Endothelial cell of umbilical vein (primary cell): ENCODE measurements around the gene PCNX4. TPM values are rescaled to one million over a fixed set of nuclear protein-coding genes. Genes with fewer than 3 reads are reported as not detected.

ENCODE experiments used
- BruUV-seq: library from RNA; stranded (reverse); fragments of 400-500 nt; replicated peaks from 2 replicates; lab custom pipeline; 2021; lab: Mats Ljungman, UMichigan
- CTCF ChIA-PET: fragments of 300-600, 350-600 bp; sonication (Branson Sonifier 250); formaldehyde crosslinking; loops from one replicate; lab custom pipeline; 2021; ENCODE audit warnings: antibody characterized with exemption, inconsistent platforms; lab: Charles Lee
- POLR2A ChIA-PET: fragments of 300-600, 350-600 bp; sonication (Branson Sonifier 250); formaldehyde crosslinking; loops from one replicate; lab custom pipeline; 2021; ENCODE audit warnings: antibody characterized with exemption, inconsistent platforms; lab: Charles Lee
- DNase-seq: peaks from one replicate; pipeline ENCODE4 v3.0.0-alpha.2; 2011; ENCODE audit warnings: low read depth, low spot score
- FAIRE-seq: peaks from 2 replicates; lab custom pipeline; 2011; peaks lifted over from hg19 to GRCh38; lab: Jason Lieb, UNC
- H2AFZ ChIP-seq: 2 replicates; pipeline ENCODE4 v1.6.0; 2012; ENCODE audit warnings: low read depth, low read length, control low read depth, inconsistent platforms
- H3K27ac ChIP-seq: 2 replicates; pipeline ENCODE4 v1.5.1; 2011; ENCODE audit warnings: low read depth, mild to moderate bottlenecking, control low read depth, low read length, moderate library complexity; ENCODE audit not compliant: insufficient read depth
- H3K27me3 ChIP-seq, 2 experiments: 2 replicates each; pipeline versions ENCODE4 v1.6.0 to v1.6.1; 2011; ENCODE audit warnings: low read length in 2 of 2, mixed read lengths in 1 of 2; ENCODE audit not compliant: control insufficient read depth in 2 of 2, insufficient read depth in 2 of 2
- H3K36me3 ChIP-seq, 2 experiments: 2 replicates in 1 of 2; 3 replicates in 1 of 2; pipeline ENCODE4 v1.5.1; 2011; ENCODE audit warnings: low read length in 2 of 2, mild to moderate bottlenecking in 1 of 2, moderate library complexity in 1 of 2; ENCODE audit not compliant: control insufficient read depth in 2 of 2, insufficient read depth in 2 of 2; ENCODE audit errors: extremely low read depth in 1 of 2
- H3K4me1 ChIP-seq: 3 replicates; pipeline ENCODE4 v1.5.1; 2011; ENCODE audit warnings: mild to moderate bottlenecking, low read length; ENCODE audit not compliant: control insufficient read depth, insufficient read depth; ENCODE audit errors: extremely low read depth
- H3K4me2 ChIP-seq: 2 replicates; pipeline ENCODE4 v1.6.1; 2011; ENCODE audit warnings: low read length, control low read depth, mixed read lengths; ENCODE audit not compliant: insufficient read depth
- H3K4me3 ChIP-seq, 3 experiments: fragments of 200-600 bp in 1 of 3; sonication (generic), shearing (Covaris generic) in 1 of 3; replicated peaks in 1 of 3; 2 replicates each; pipeline ENCODE4 v1.5.1; 2011 to 2016; ENCODE audit warnings: control low read depth in 3 of 3, low read length in 3 of 3, mild to moderate bottlenecking in 2 of 3, inconsistent platforms in 1 of 3, low read depth in 1 of 3, moderate library complexity in 1 of 3; ENCODE audit not compliant: insufficient read depth in 1 of 3
- H3K79me2 ChIP-seq: 2 replicates; pipeline ENCODE4 v1.6.0; 2012; ENCODE audit warnings: low read length, inconsistent platforms; ENCODE audit not compliant: control insufficient read depth, insufficient read depth
- H3K9ac ChIP-seq: replicated peaks from 2 replicates; pipeline ENCODE3; 2011; ENCODE audit warnings: low read length, control low read depth; ENCODE audit not compliant: insufficient read depth; ENCODE audit errors: extremely low read depth
- H3K9me1 ChIP-seq: replicated peaks from 3 replicates; pipeline ENCODE4 v1.6.0; 2011; ENCODE audit warnings: mild to moderate bottlenecking, low read length; ENCODE audit not compliant: control insufficient read depth, insufficient read depth; ENCODE audit errors: extremely low read depth
- H3K9me3 ChIP-seq: replicated peaks from 2 replicates; pipeline ENCODE4 v1.5.1; 2012; ENCODE audit warnings: low read length, inconsistent platforms; ENCODE audit not compliant: control insufficient read depth, insufficient read depth
- H4K20me1 ChIP-seq: replicated peaks from 2 replicates; pipeline ENCODE3; 2011; ENCODE audit warnings: mild to moderate bottlenecking, low read length; ENCODE audit not compliant: control insufficient read depth, insufficient read depth; ENCODE audit errors: extremely low read depth
- CTCF ChIP-seq, 2 donors: IDR thresholded peaks; 1 replicate in 1 of 2; 2 replicates in 1 of 2; pipeline ENCODE4 v1.5.1; 2011; ENCODE audit warnings: low read length in 2 of 2, mild to moderate bottlenecking in 2 of 2, moderate library complexity in 2 of 2, control low read depth in 1 of 2, inconsistent platforms in 1 of 2, low read depth in 1 of 2; ENCODE audit not compliant: insufficient read depth in 1 of 2; ENCODE audit errors: extremely low read depth in 1 of 2
- FOS ChIP-seq: IDR thresholded peaks from 2 replicates; pipeline ENCODE4 v1.6.1; 2011; ENCODE audit warnings: mild to moderate bottlenecking, low read length, moderate library complexity, borderline replicate concordance; ENCODE audit not compliant: insufficient read depth
- POLR2AphosphoS5 ChIP-seq: IDR thresholded peaks from 2 replicates; pipeline ENCODE4 v1.6.1; 2012; ENCODE audit warnings: low read depth, mild to moderate bottlenecking, control low read depth, low read length, moderate library complexity; ENCODE audit not compliant: insufficient read depth
- dilution Hi-C: fragments of 300-500 bp; cut with MboI; formaldehyde crosslinking; loops from one replicate; pipeline ENCODE4 v1.15.0; 2019; ENCODE audit warnings: low sequenced_read_pairs; ENCODE audit not compliant: extremely low pct_ligation_motif_present
- intact Hi-C: fragments of 100-400 bp; cut with micrococcal nuclease; formaldehyde crosslinking; loops from one replicate; pipeline ENCODE4 v1.10.0; 2022
- polyA plus RNA-seq, 4 experiments: library from polyadenylated mRNA; depleted of rRNA in 3 of 4; stranded (reverse) in 3 of 4; unstranded in 1 of 4; fragments of >200 nt; gene quantifications; 2 replicates each; pipeline versions ENCODE4 v1.2.1 to v1.2.3, GENCODE V29; 2011 to 2012; ENCODE audit warnings: missing spikeins in 1 of 4
- total RNA-seq: library from RNA; stranded (reverse); gene quantifications from 2 replicates; pipeline ENCODE4 v1.2.3, GENCODE V29; 2021
- TF ChIP-seq, protein P1 (sequence below): IDR thresholded peaks from 2 replicates; pipeline ENCODE4 v1.6.1; 2011; ENCODE audit not compliant: insufficient read depth, insufficient read length

Gene PCNX4
- total and polyA plus RNA-seq, 2 donors (not counting 3 experiments of a cell fraction or from before 2014, with no cell fraction given): 35.5 to 51.6 TPM

GRCh38 chr14:60064491-60065072, 27.1 kb upstream of the PCNX4 start:
- H3K9me1 ChIP-seq: no peaks in the 10 kb centered on the region
- peaks cover 0 to 2% of the 10 kb centered on the region in 2 experiments for H3K27me3 ChIP-seq
- H3K79me2 ChIP-seq: no peaks in the 10 kb centered on the region
- H4K20me1 ChIP-seq: no peaks in the 10 kb centered on the region
- no peak overlapping the region for H3K9ac ChIP-seq
- H2AFZ ChIP-seq: no peak overlapping the region
- no peak overlapping the region for H3K27ac ChIP-seq
- no peaks in the 10 kb centered on the region for H3K4me1 ChIP-seq
- H3K4me3 ChIP-seq: no peak overlapping the region
- dilution Hi-C loops (no loop called here), intact Hi-C loops (loop anchor here (1.0 to 5.0 kb wide), 4 partner anchors 100 to 493 kb away; partner anchors contain the start of gene DHRS7)
- FAIRE-seq: no peak
- peak; percentile 48 for DNase-seq
- H3K36me3 ChIP-seq: no peaks in the 10 kb centered on the region
- no peak overlapping the region for H3K4me2 ChIP-seq
- BruUV-seq: no TSS peak
- peak; percentile 18 to 25 for TF ChIP-seq CTCF (IDR thresholded peaks at IDR 0.05; ENCODE audit: extremely low read depth in 1 of 2, insufficient read depth in 1 of 2, low read depth in 1 of 2, low read length in 2 of 2)
- TF ChIP-seq, protein P1, sequence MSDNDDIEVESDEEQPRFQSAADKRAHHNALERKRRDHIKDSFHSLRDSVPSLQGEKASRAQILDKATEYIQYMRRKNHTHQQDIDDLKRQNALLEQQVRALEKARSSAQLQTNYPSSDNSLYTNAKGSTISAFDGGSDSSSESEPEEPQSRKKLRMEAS: no peak
- ChIA-PET POLR2A (no interaction called here), CTCF (interaction anchor here (1.0 to 6.7 kb wide), 5 partner anchors 24 to 119 kb away, joined by 3 to 142 read pairs (median 27); partner anchors contain the start of gene DHRS7)
- no peaks in the 10 kb centered on the region for H3K9me3 ChIP-seq

DNA sequence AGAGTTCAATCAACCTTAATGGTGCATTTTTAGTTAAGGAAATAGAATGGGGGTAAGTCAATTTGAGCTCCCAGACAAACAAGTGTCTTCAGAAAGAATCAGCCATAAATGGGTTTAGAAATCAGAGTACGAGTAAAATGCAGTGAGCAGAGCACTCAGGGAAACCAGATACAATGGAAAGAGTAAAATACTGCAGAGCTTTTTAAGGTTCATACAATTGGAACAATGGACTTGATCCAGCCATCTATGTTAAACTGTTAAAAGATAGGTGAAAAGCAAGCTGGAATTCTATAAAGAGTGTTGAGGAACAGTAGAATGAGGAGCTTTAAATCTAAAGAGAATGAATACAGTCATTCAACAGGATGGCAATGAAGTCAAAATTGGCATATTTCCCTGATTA, 23.8 kb upstream of the PCNX4 start:
- Histone ChIP-seq H2AFZ (no peak overlapping the region), H3K4me3 (no peak overlapping the region), H3K9me3 (no peaks in the 10 kb centered on the region), H3K27ac (no peak overlapping the region), H3K9ac (no peak overlapping the region), H3K79me2 (no peaks in the 10 kb centered on the region), H3K9me1 (no peaks in the 10 kb centered on the region), H3K27me3 (no peaks in the 10 kb centered on the region), H4K20me1 (no peaks in the 10 kb centered on the region), H3K4me1 (no peaks in the 10 kb centered on the region), H3K4me2 (no peak overlapping the region), H3K36me3 (no peaks in the 10 kb centered on the region)
- intact Hi-C loops: no loop called here
- no peak for TF ChIP-seq FOS
- TF ChIP-seq POLR2AphosphoS5: no peak
- DNase-seq: no peak
- POLR2A ChIA-PET: interaction anchor here (1.1 kb wide), 1 partner anchor 25 kb away, joined by 3 read pairs; no protein-coding TSS in a partner anchor
- FAIRE-seq: no peak
- dilution Hi-C loops: no loop called here
- no TSS peak for BruUV-seq
- CTCF ChIA-PET: interaction anchor here (1.4 to 6.7 kb wide), 5 partner anchors 12 to 115 kb away, joined by 4 to 142 read pairs (median 5); partner anchors contain the start of gene DHRS7
